Neutrophil (primary cell): ENCODE measurements around the gene MRTFB.
A peak's percentile ranks its signal among the peaks of the same experiment; 100 is the strongest.
"Not testable (repeated sequence)": the region's sequence is repeated elsewhere in the genome, so short reads cannot be mapped to it uniquely, and the experiment has no call there.

Source experiments
- H3K27ac ChIP-seq: fragments of 200-600 bp; sonication (generic); 2 replicates; pipeline ENCODE4 v1.5.1; 2016; ENCODE audit warnings: mild to moderate bottlenecking, moderate library complexity
- H3K27me3 ChIP-seq: fragments of 200-600 bp; sonication (generic); 2 replicates; pipeline ENCODE4 v1.6.0; 2016; ENCODE audit warnings: mild to moderate bottlenecking
- H3K36me3 ChIP-seq: fragments of 200-600 bp; sonication (generic); 2 replicates; pipeline ENCODE4 v1.5.1; 2017
- H3K4me1 ChIP-seq, 2 experiments: fragments of 200-600 bp in 1 of 2; sonication (generic) in 1 of 2; 1 replicate in 1 of 2; 2 replicates in 1 of 2; pipeline versions ENCODE4 v1.5.1 to v1.6.1; 2013 to 2016; ENCODE audit warnings: low read depth in 1 of 2, low read length in 1 of 2, mild to moderate bottlenecking in 1 of 2, moderate library complexity in 1 of 2; ENCODE audit not compliant: control insufficient read depth in 1 of 2, insufficient read depth in 1 of 2
- H3K4me3 ChIP-seq, 2 experiments: fragments of 200-600 bp in 1 of 2; sonication (generic) in 1 of 2; 1 replicate in 1 of 2; 2 replicates in 1 of 2; pipeline ENCODE4 v1.5.1; 2013 to 2016; ENCODE audit warnings: low read depth in 1 of 2, low read length in 1 of 2, mild to moderate bottlenecking in 1 of 2, moderate library complexity in 1 of 2
- H3K9me3 ChIP-seq: fragments of 200-600 bp; sonication (generic); 2 replicates; pipeline ENCODE4 v1.5.1; 2016
- TF ChIP-seq, protein P1 (sequence below): fragments of 200-600 bp; sonication (generic); IDR thresholded peaks from 2 replicates; pipeline ENCODE4 v1.5.1; 2016; ENCODE audit warnings: antibody characterized with exemption

MRTFB gene, protein sequence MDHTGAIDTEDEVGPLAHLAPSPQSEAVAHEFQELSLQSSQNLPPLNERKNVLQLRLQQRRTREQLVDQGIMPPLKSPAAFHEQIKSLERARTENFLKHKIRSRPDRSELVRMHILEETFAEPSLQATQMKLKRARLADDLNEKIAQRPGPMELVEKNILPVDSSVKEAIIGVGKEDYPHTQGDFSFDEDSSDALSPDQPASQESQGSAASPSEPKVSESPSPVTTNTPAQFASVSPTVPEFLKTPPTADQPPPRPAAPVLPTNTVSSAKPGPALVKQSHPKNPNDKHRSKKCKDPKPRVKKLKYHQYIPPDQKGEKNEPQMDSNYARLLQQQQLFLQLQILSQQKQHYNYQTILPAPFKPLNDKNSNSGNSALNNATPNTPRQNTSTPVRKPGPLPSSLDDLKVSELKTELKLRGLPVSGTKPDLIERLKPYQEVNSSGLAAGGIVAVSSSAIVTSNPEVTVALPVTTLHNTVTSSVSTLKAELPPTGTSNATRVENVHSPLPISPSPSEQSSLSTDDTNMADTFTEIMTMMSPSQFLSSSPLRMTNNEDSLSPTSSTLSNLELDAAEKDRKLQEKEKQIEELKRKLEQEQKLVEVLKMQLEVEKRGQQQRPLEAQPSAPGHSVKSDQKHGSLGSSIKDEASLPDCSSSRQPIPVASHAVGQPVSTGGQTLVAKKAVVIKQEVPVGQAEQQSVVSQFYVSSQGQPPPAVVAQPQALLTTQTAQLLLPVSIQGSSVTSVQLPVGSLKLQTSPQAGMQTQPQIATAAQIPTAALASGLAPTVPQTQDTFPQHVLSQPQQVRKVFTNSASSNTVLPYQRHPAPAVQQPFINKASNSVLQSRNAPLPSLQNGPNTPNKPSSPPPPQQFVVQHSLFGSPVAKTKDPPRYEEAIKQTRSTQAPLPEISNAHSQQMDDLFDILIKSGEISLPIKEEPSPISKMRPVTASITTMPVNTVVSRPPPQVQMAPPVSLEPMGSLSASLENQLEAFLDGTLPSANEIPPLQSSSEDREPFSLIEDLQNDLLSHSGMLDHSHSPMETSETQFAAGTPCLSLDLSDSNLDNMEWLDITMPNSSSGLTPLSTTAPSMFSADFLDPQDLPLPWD

GRCh38 chr16:14070877-14071575 is at the start of gene MRTFB:
Gene MRTFB, plus strand, starts transcription at chr16:14071319. Its CDS starts 69,288 bp downstream, at chr16:14140607.
- peaks cover 8 to 12% of the 10 kb centered on the region in 2 experiments for H3K4me1 ChIP-seq
- TF ChIP-seq, protein P1, sequence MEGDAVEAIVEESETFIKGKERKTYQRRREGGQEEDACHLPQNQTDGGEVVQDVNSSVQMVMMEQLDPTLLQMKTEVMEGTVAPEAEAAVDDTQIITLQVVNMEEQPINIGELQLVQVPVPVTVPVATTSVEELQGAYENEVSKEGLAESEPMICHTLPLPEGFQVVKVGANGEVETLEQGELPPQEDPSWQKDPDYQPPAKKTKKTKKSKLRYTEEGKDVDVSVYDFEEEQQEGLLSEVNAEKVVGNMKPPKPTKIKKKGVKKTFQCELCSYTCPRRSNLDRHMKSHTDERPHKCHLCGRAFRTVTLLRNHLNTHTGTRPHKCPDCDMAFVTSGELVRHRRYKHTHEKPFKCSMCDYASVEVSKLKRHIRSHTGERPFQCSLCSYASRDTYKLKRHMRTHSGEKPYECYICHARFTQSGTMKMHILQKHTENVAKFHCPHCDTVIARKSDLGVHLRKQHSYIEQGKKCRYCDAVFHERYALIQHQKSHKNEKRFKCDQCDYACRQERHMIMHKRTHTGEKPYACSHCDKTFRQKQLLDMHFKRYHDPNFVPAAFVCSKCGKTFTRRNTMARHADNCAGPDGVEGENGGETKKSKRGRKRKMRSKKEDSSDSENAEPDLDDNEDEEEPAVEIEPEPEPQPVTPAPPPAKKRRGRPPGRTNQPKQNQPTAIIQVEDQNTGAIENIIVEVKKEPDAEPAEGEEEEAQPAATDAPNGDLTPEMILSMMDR = no peak
- peaks cover 48% of the 10 kb centered on the region for H3K27me3 ChIP-seq
- H3K36me3 ChIP-seq = no peaks in the 10 kb centered on the region
- H3K4me3 ChIP-seq = peak within 1 kb of the TSS; percentile 54 to 65
- H3K27ac ChIP-seq = no peak within 1 kb of the TSS
- no peaks in the 10 kb centered on the region for H3K9me3 ChIP-seq

DNA sequence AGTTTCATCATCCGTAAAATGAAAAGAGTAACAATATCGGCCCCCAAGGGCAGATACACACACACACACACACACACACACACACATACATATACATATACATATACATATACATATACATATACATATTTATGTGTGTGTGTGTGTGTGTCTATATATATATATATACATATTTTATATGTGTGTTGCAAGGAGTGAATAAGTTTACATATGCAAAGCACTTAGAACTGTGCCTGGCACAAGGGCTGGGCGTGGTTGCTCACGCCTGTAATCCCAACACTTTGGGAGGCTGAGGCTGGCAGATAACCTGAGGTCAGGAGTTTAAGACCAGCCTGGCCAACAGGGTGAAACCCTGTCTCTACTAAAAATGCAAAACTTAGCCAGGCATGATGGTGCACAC is 47.6 kb upstream of the MRTFB start:
- not testable (repeated sequence) for H3K27ac ChIP-seq, H3K9me3 ChIP-seq, H3K4me3 ChIP-seq, H3K27me3 ChIP-seq, H3K36me3 ChIP-seq, H3K4me1 ChIP-seq

DNA sequence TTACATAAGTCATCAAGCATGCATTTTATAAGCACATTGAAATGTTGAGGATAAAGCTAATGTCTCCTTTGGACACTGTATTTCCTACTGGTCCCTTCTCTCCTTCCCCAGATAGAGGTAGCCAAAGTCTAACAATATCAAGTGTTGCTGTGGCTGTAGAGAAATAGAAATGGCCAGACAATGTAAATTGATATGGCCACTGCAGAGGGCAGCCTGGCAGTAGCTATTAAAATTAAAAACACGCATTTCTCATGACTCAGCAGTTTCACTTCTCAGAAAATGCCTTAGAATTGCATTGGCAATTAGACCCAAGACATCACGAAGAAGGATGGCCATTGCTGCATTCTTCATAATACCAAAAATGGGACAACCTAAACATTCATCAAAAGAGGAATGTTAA is 46.8 kb upstream of the MRTFB start:
- Histone ChIP-seq H3K4me3 (no peak overlapping the region), H3K27me3 (no peaks in the 10 kb centered on the region), H3K4me1 (no peaks in the 10 kb centered on the region), H3K36me3 (no peaks in the 10 kb centered on the region), H3K27ac (no peak overlapping the region), H3K9me3 (no peaks in the 10 kb centered on the region)
- TF ChIP-seq, protein P1 = no peak

DNA sequence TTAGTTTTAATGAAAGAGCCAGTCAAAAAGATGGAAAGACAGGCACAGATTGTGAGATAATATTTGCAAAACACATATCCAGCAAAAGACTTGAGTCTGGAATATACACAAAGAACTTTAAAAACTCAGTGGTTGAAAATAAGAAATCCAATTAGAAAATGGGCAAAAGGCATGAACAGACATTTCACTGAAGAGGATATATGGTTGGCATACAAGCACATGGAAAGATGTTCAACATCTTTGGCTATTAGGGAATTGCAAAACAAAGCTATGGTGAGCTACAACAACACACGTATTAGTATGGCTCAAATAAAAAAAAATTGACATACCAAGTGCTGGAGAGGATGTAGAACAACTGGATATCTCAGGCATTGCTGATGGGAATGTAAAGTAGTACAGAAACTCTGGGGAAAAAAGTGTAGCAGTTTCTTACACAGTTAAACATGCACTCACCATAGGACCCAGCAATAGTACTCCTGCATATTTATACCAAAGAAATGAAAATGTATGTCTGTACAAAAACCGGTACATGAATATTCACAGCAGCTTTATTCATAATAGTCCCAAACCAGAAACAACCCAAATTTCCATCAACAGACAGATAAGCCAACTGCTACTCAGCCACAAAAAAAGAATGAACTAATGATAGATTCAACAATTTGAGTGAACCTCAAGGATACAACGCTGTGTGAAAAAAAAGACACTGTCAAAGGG is 44.4 kb upstream of the MRTFB start:
- H3K36me3 ChIP-seq = no peaks in the 10 kb centered on the region
- no peaks in the 10 kb centered on the region for H3K4me1 ChIP-seq
- no peaks in the 10 kb centered on the region for H3K27me3 ChIP-seq
- H3K27ac ChIP-seq = no peak overlapping the region
- H3K4me3 ChIP-seq = no peak overlapping the region
- H3K9me3 ChIP-seq = no peaks in the 10 kb centered on the region
- TF ChIP-seq, protein P1 = no peak

- no peak overlapping the region for H3K4me3 ChIP-seq
- H3K4me1 ChIP-seq = no peaks in the 10 kb centered on the region
- no peak overlapping the region for H3K27ac ChIP-seq
- TF ChIP-seq, protein P1 = no peak
- no peaks in the 10 kb centered on the region for H3K27me3 ChIP-seq
- H3K36me3 ChIP-seq = no peaks in the 10 kb centered on the region
- H3K9me3 ChIP-seq = no peaks in the 10 kb centered on the region
These were observed 42.9 kb upstream of the MRTFB start for GRCh38 chr16:14028202-14028601.
